ENCODE data around the gene RBM26.
"Not testable (repeated sequence)": the region's sequence is repeated elsewhere in the genome, so short reads cannot be mapped to it uniquely, and the experiment has no call there.

The RBM26 gene

DNA sequence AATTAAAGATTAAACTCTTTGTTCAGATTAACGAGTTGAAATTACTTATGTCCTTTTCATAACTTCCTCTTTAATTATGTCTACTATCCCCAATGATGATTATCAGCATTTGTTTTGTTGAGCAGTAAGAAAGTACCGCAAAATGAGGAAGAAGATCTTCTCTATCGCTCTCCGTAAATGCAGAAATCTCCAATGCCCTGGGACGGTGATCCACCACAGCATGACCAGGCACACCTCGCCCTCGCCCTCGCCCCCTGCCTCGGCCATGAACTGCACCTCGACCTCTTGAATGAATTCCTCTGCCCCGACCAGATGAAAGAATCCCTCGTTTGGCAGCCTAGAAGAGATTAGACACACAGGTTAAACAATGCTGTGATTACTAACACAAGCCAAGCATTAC is 69.1 kb downstream of the RBM26 start:
- DNase-seq (ENCODE audit: low read depth) = no peak

DNA sequence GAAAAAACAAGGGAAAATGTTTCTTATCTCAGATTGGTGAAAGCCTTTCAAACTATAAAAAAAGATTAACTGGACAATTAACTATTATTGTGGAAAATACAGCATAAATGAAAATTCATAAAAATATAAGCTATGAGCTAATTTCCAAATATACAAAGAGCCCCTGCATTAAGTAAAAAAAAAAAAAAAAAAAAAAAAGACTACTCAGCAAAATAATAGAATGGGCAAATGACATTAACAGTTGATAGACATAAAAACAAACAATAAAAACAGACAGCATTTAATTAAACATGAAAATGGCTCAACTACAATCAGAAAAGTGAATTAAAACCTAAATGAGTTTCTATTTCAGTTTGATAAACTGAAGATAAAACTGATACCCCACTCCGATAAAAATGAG is 77.5 kb downstream of the RBM26 start:
- DNase-seq (ENCODE audit: low read depth) = no peak

DNA sequence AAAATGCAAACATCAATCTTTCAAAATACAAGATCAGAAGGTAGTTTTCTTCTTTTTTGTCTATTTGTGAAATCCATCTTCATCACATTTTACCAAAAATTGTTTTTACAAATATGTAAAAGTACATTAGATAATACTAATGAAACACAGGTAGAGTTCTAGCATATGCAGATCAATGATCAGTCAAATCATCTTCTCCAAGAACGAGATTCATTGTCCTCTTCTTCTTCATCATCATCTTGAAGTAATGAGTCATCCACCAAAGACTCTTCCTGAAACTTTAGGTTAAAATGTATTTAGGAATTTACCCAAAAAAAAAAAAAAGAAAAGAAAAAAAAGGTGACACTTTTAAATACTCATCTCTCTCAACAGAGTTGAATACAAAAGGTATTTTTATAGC is 85.6 kb downstream of the RBM26 start:
- DNase-seq (ENCODE audit: low read depth) = no peak

DNA sequence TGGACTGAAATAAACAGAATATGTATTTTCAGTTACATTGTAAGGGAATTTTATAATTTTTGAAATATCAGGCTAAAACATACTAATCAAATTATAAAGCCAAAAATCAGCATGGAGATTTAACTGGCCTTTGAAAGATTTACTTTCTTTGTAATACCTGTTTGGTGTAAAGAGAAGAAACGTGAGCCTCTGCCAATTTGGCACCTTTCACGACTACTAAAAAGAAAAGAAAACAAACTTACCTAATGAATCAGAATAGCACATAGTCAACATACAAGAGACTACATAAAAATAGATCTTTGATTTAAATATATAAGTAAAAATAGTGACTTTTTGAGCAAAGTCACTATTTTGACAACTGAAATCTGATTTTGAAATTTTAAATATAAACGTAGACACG is 87.4 kb downstream of the RBM26 start:
- DNase-seq (ENCODE audit: low read depth) = no peak

DNA sequence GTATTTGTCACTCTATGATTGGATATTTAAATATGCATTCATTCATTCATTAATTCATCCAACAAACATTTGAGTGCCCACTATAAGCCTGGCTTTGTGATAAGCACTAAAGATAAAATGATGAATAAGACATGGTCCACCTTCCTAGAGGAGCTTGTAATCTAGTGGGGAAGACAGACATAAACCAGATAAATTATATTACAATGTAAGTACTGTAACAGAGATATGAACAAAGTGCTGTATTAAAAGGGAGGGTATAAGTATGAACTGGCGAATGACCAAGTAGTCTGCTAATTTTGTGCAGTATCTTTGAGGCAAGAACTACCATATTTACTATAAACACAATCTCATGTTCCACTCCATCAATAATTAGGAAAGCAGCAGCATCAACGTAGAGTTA is 88.2 kb downstream of the RBM26 start:
- no peak for DNase-seq (ENCODE audit: low read depth)

DNA sequence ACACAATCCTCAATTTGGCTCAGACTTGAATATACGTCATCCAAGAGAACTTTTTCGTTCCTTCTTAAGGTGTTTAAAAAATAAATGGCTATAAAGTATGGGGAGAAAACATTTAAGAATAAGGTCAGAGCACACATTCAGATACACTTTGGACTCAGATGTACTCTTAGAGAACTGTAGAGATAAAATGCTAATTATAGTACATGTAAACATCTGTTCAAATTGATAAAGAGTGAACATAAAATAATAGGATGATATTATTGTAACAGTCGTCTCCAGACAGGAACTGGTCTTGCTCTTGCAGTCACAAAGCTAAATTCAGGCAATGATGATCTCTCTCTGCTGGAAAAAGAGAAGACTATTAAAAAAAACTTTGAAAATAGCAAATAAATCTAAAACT is 91.4 kb downstream of the RBM26 start:
- no peak for DNase-seq (ENCODE audit: low read depth)

DNA sequence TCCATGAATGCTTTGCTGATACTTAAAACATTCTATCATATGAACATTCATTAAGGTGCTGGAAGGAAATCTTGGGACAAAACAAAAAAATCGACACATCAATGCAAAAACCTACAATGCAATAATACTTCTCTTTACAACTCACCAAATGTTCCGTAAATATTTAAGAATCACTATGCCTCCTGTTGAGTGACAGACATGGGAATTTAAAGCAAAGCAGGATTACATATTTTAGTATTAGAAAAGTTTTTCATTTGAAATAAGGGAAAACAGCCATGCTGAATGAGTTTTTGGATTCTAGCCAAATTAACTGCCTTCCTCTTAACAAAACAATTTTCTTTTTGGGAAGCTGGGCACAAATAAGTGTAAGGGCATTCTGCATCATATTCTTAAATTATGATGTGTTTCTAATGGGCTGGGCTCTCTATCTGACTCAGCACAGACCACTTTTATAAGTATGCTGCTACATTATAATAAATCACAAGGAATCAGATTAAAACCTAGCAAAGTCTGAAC is 93.7 kb downstream of the RBM26 start:
- DNase-seq (ENCODE audit: low read depth) = no peak

DNA sequence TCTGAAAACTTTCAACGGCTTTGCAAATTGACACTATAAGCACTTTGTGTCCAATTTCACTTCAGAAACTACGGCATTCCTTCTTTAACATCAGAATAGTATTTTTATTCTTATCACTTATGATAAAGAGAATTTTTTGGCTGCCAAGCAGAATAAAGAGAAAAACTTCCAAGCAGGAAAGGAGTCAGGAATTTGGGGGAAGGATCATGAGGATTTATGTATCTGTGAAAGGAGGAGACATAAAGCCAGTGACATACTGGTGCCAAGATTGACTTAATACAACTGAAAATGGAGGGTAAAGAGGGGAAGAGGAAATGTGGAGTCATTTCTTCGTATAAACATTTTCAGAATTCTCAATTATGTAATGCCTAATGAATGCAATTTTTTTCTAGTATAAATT is 94.7 kb downstream of the RBM26 start:
- no peak for DNase-seq (ENCODE audit: low read depth)

DNA sequence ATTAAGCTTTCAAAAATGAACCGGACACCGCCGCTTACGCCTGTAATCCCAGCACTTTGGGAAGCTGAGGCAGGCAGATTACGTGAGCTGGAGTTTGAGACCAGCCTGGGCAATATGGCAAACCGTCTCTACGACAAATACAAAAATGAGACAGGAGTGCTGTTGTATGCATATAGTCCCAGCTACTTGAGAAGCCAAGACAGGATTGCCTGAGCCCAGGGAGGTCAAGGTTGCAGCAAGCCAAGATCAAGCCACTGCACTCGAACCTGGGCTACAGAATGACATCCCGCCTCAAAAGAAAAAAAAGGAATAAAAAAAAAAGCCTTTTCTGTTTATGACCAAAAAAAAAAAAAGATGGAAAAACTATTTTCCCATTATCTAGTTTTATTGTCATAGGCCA is 96.4 kb downstream of the RBM26 start:
- DNase-seq (ENCODE audit: low read depth) = no peak

DNA sequence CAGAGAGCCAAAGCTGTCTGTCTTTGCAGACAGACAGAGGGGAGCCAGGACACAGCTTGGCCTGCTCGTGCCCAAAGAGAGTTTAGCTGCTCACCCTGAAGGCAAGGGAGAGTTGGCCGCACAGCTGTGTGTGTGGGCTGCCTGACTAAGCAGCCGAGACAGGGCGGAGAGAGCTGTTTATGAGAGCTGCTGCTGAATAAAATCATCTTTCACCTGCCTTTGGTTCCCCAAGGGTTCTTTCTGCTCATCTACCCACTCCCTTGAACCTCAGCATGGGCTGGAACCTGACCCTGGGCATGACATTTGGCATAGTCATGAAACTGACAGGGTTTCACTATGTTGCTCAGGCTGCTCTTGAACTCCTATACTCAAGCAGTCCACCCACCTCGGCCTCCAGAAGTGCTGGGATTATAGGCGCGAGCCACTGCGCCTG is 98.2 kb downstream of the RBM26 start:
- no peak for DNase-seq (ENCODE audit: low read depth)

DNA sequence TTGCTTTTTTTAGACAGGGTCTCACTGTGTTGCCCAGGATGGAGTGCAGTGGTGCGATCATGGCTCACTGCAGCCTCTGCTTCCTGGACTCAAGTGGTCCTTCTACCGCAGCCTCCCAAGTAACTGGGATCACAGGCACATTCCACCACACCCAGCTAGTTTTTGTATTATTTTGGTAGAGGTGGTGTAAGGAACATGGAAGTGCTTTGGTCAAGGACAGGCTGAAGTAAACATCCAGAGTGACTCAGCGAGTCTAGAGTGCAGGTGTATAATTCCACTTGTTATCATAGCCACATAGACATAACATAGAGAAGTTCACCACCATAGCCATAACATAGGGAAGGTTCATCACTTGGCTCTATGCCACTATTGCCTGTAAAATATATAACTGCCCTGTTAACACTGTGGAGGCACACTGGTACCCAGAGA is 98.6 kb downstream of the RBM26 start:
- DNase-seq (ENCODE audit: low read depth) = no peak

DNA sequence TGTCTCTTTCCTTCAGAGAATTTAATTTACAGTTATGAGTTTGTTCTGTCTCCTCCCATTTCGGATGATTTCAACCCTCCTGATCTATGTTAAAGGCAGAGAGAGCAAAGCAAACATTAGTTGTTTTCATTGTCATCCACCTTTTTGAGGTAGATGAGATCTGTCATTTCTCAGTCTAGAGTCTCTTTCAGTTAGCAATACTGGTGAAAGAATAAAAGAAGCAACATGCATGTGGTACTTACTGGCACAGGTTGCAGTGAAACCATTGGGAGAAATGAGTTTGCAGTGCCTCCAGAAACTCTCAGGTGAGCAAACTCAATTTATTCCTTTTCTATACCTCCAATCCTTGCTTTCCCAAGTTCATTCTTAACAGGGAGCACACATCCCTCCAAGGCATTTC is 99.4 kb downstream of the RBM26 start:
- no peak for DNase-seq (ENCODE audit: low read depth)

DNA sequence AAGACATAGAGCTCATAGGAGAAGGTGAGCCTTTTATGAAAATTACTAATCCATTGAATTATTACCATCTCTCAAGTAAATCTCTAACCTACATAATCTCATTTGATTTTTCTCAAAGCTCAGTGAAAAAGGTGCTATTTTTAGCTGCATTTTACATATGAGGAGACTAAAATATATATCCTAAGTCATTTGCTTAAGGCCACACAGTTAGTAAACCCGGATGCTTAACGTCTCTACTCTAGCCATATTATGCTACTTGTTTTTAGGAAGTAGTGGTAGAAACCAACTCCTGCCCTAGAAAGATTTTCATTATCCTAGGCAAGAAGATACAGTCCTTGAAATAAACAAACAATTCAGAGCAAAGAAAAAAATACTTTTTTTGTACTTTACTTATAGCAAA is 108.9 kb downstream of the RBM26 start:
- no peak for DNase-seq (ENCODE audit: low read depth)

DNA sequence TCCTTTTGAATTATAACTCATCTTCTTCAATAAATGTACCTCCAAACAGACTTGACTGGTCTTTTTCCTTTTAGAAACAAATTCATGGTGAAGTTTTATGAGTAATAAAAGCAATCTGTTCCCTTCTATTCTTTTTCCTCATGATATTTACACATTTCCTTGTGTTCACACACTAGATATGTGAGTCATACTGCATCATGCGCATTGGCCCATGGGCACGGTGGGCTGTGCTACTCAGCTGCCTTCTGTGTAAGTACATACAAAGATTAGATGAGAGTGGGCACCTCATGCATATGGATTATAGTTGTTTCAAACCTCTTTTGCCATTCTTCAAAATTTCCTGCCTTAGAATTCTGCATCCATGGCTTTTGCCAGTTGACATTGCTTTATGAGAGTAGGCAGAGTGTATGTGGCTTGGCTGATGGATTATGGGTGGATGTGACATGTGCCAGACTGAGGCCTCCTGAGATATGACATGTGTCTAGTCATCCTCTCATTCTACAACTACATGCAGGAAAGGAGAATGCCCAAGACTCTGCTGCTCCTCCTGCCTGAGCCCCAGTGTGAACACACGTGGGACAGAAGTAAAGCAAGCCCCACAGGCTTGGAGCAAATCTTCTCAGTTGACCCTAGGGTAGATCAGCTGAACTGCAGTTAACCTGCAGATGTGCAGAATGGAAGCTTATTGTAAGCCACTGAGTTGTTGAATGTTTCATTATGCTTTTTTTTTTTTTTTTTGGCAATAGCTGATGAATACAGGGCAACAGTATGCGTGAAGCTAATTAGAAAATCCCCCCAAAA is 109.9 kb downstream of the RBM26 start:
- DNase-seq (ENCODE audit: low read depth) = no peak

DNA sequence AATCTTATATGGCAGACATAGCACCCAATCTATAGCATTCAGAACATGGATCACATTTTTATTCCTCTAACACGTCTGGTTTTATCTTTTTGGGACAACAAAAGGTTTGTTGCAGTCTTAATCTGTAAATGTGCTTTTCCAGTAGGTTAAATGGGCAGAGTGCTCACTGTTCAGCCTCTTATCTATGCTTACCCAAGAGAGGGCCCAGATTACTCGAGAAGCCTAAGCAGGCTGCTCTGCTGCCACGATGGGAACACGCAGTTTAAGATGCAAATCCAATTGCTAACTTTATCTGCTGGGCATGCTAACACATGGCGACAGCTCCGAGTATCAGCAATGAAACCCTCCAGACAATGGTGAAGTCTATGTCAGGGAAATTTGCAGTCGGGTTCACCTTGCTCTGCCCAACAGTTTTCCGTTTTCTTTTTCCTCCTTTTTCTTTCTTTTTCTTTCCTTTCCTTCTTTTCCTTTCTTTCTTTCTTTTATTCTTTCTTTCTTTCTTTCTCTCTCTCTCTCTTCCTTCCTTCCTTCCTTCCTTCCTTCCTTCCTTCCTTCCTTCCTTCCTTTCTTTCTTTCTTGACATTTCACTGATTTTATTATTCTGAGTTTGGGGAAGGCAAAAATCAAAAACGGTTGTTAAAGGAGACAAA is 115.3 kb downstream of the RBM26 start:
- DNase-seq (ENCODE audit: low read depth) = no peak

DNA sequence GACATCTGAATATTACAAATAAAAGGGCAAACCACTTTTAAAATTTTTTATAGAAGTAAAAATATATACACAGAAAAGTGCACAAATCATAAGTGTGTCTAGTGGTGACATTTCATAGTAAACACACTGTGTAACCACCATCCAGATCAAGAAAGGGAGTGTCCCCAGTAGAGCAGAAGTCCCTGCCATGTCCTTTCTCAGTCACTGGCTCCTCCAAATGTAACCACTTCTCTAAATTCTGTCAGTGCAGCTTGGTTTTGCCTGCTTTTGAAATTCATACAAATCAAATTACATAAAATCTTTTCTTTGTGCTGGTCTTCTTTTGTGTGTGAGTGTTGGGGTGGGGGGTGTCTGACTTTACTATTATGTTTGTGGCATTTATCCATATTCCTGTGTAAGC is 116.5 kb downstream of the RBM26 start:
- no peak for DNase-seq (ENCODE audit: low read depth)

DNA sequence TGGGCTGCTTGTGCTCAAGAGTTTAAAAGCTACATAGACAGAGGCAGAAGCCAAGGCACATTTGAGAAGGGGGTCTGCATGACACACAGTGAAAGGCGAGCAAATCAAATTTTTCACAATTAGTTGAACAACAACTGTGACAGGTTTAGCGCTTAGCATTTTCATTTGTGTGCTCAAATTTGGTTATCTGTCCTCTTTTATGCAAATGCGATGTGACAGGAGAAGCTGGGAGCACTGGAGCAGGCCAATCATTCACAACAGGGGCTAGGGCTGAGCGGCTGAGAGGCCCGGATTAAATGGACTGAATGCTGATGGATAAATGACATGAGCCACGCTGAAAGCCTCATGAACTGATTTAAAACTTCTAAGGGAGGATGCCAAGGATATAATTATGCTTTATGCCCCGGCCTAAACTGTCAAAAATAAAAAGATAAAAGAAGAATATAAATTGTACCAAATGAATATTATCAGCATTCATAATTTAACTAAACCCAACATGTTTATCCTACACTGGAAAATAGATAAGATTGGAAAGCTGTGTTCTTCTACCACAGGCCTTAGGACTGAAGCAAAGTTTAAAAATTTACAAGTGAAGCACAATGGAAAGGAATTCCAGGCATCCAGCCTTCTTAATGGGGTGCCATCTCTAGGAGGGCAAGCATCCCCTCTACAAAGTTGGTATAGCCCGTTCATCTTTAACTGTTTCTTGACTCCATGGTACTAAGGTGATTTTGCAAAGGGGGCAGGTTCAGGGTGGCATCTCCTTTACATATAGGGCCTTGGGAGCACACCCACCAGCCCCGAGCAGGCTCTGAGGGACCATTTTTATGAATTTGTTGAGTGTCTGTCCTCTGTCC is 117.9 kb downstream of the RBM26 start:
- no peak for DNase-seq (ENCODE audit: low read depth)

DNA sequence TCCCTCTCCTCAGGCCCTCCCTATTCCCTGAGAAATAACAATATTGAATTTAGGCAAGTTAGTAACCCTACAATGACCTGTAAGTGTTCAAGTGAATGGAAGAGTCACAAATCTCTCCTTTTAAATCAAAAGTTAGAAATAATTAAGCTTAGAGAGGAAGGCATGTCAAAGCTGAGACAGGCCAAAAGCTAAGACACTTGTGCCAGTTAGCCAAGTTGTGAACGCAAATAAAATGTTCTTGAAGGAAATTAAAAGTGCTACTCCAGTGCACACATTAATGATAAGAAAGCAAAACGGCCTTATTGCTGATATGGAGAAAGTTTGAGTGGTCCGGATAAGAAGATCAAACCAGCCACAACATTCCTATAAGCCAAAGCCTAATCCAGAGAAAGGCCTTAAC is 120.9 kb downstream of the RBM26 start:
- DNase-seq (ENCODE audit: low read depth) = no peak

DNA sequence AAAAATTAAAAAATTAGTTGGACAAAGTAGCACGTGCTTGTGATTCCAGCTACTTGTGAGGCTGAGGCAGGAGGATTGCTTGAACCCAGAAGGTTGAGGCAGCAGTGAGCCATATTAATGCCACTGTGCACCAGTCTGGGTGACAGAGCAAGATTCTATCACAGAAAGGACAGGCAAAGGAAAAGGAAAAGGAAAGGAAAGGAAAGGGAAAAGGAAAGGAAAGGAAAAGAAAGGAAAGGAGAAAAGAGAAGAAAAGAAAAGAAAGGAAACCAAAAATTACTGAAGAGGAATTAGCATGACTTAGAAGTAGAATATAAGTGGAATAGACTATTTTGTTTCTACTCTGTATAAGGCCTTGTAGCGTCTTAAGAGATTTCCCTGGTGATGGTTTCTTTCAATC is 122.3 kb downstream of the RBM26 start:
- no peak for DNase-seq (ENCODE audit: low read depth)

DNA sequence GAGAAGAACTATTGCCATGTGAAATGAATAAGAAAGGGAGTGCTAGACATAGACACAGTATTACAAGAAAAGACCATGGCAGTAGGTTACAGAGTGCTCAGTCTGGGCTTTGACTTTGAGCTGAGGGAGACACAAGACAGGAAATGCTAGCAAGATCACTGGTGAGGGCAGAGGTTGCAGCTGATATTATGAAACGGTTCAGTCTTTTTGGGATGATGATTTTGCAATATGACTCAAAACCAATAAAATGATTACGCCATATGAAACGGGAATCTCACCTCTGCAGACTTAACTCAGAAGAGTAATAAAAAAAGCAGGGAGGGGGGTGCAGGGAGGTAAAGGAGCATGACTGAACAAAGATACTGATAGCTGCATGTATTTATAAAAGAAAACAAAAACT is 123.1 kb downstream of the RBM26 start:
- DNase-seq (ENCODE audit: low read depth) = no peak

DNA sequence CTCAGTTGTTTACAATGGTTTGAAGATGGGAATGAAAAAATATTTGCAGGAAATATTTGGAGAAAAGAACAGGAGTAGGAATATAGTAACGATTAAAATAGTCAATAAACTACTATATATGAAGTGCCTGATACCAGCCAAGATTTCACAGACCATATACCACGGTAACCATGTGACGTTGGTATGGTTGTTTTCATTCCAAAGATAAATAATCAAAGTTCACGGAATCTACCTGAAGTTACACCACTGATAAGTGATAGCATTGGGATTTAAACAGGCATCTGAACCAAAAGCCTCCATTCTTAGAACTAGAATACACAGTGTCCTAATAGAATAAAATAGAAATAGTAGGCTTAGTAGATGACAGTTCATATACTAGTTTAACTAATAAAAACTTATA is 123.5 kb downstream of the RBM26 start:
- no peak for DNase-seq (ENCODE audit: low read depth)

DNA sequence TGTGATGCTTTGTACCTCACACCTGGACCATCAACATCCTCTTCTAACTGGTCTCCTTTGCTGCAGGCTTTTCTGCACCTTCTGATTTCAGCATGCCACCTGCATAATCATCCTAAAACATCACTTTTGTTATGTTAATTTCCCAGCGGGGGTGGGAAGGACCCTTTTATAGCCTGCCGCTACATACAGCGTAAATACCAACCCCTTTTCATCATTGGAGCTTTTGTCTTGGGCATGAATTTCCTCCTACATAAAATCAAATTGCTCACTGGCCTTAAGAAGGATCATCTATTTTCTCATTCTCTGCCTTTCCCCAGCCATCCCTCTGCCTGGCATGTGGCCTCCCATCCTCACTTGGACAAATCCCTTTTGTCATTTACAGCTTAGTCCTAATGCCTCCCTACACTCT is 124.7 kb downstream of the RBM26 start:
- no peak for DNase-seq (ENCODE audit: low read depth)

DNA sequence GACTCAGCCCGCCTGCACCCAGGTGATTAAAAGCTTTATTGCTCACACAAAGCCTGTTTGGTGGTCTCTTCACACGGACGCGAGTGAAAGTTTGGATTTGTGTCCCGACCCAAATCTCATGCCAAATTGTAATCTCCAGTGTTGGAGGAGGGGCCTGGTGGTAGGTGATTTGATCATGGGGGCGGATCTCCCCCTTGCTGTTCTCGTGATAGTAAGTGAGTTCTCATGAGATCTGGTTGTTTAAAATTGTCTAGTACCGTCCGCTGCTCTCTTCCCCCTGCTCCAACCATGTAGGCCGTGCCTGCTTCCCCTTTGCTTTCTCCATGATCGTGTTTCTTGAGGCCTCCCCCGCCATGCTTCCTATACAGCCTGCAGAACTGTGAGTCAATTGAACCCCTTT is 126.3 kb downstream of the RBM26 start:
- not testable (repeated sequence) for DNase-seq (ENCODE audit: low read depth)

All from GM04503 (cell line).